ENCODE measurements around the gene PALLD.
"Not testable (repeated sequence)": the region's sequence is repeated elsewhere in the genome, so short reads cannot be mapped to it uniquely, and the experiment has no call there.

Gene PALLD

GRCh38 chr4:168496834-168497233 lies at the start of gene PALLD:
Gene PALLD (plus strand): TSS chr4:168497052.
- H3K4me3 ChIP-seq, result no peak within 1 kb of the TSS

GRCh38 chr4:168449063-168449462 lies 47.8 kb upstream of the PALLD start:
- H3K4me3 ChIP-seq, H3K27ac ChIP-seq: not testable (repeated sequence)

More at GRCh38 chr4:168496834-168497233, at the start of gene PALLD:
- no peak within 1 kb of the TSS for H3K27ac ChIP-seq

DNA sequence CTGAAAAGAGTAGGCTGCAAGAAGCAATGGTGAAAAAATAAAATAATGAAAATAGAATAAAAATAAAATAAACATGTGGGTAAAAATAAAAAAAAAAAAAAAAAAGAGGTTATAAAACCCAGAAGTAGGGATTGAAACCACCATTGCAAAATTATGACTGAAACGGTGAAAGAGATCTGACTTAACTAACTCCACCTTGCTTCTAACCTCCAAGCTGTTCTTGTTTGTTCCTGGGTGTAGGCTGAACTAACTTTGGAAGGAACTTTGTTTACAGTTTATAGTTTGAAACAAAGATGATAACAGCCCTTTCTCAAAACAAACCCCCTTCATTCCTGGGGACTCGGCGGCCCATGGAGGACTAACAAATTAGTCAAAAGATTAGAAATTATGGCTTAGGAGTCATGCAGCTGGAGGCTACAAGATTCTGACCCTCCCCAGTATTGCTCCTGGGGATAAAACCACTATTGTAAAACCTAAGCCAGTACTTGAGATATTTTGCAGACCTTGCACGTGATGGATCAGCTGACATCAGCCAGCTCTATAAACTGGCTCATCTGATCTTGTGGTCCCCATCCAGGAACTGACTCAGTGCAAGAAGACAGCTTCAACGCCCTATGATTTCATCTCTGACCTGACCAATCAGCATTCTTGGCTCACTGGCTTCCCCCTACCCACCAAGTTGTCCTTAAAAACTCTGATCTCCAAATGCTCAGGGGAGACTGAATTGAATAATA lies 47.0 kb upstream of the PALLD start:
- peak overlapping the region in 2 of 21 experiments; percentile 30 to 33 for H3K27ac ChIP-seq

GRCh38 chr4:168451331-168451730 lies 45.5 kb upstream of the PALLD start:
- no peak overlapping the region for H3K4me3 ChIP-seq
- H3K27ac ChIP-seq, result peak overlapping the region in 1 of 21 experiments; percentile 22

More for the DNA sequence above, 47.0 kb upstream of the PALLD start:
- no peak overlapping the region for H3K4me3 ChIP-seq

- Histone ChIP-seq H3K4me3 (no peak overlapping the region), H3K27ac (no peak overlapping the region)
Measured at GRCh38 chr4:168451744-168452390, 45.0 kb upstream of the PALLD start.

GRCh38 chr4:168453146-168453545 lies 43.7 kb upstream of the PALLD start:
- H3K4me3 ChIP-seq, result no peak overlapping the region
- no peak overlapping the region for H3K27ac ChIP-seq

DNA sequence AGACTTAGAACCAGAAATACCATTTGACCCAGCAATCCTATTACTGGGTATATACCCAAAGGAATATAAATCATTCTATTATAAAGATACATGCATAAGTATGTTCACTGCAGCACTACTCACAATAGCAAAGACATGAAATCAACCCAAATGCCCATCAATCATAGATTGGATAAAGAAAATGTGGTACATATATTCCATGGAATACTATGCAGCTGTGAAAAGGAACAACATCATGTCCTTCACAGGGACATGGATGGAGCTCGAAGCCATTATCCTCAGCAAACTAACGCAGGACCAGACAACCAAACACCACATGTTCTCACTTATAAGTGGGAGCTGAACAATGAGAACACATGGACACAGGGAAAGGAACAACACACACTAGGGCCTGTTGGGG lies 38.6 kb upstream of the PALLD start:
- H3K27ac ChIP-seq, H3K4me3 ChIP-seq: not testable (repeated sequence)

- H3K4me3 ChIP-seq, result no peak overlapping the region
- H3K27ac ChIP-seq, result no peak overlapping the region
Measured at GRCh38 chr4:168461821-168462220, 35.0 kb upstream of the PALLD start.

- Histone ChIP-seq H3K4me3 (no peak overlapping the region), H3K27ac (no peak overlapping the region)
Measured at GRCh38 chr4:168472920-168473319, 23.9 kb upstream of the PALLD start.

GRCh38 chr4:168474660-168475320 lies 22.1 kb upstream of the PALLD start:
- no peak overlapping the region for H3K27ac ChIP-seq

DNA sequence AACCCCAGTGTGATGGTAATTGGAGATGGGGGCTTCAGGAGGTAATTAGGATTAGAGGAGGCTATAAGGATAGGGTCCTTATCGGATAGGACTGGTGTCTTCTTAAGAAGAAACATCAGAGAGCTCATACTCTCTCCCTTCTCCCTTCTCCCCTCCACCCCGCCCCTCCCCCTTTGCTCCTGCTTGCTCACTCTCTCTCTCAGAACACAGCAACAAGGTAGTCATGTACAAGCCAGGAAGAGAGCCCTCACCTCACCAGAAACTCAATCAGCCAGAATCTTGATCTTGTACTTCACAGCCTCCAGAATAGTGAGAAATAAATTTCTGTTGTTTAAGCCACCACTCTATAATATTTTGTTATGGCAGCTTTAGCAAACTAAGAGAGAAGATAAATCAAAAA lies 21.1 kb upstream of the PALLD start:
- Histone ChIP-seq H3K27ac (no peak overlapping the region), H3K4me3 (no peak overlapping the region)

More at GRCh38 chr4:168474660-168475320, 22.1 kb upstream of the PALLD start:
- no peak overlapping the region for H3K4me3 ChIP-seq

DNA sequence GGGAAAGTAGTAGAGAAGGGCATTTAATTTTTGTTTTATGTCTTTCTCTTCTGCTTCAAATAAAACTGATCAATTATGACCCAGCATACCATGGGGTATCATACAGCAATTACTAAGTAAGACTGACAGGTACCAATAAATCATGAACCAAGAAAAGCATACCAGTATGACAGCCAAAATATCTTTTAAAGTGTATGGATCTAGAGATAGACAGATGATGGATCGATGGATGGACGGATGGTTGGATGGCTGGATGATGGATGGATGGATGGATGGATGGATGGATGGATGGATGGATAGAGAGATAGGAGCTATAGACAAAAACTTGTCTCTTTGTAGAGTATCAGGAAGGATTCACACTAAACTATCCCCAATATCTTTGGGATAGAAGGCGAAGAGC lies 18.0 kb upstream of the PALLD start:
- H3K4me3 ChIP-seq, result peak overlapping the region in 1 of 7 experiments; percentile 60

DNA sequence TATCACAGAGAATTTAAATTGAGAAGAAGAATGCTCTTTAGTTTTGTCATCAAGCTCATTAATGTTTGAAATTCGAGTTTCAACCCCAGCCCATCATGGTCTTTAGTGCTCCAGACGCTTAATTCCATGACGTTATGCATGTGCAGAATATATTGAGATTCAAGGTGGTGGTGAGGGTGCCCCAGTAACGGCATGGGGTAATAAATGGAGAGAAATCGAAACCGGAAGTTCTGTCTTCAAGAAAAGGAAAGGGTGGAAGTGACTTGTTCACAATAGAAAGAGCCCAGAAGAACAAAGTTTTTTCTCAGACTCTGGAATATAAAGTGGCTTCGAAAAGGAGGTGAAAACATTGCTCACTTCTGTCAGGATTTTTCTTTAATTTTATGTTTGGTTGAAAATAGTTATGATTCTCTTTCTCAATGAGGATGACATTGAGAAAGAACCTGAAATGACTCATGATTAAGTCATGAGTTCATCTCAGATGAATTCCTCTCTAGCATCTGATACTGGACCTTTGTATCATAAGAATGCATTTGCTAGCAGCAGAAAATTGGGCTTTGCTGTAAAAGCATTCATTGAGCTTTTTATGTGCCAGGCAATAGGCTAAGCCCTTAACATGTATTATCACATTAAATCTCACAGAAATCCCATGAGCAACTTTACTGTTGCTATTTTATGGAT lies 15.8 kb upstream of the PALLD start:
- peak overlapping the region; percentile 69 to 98 (median 91) for H3K27ac ChIP-seq
- H3K4me3 ChIP-seq, result peak overlapping the region; percentile 60 to 79 (median 72)

More for the DNA sequence above, 18.0 kb upstream of the PALLD start:
- no peak overlapping the region for H3K27ac ChIP-seq

DNA sequence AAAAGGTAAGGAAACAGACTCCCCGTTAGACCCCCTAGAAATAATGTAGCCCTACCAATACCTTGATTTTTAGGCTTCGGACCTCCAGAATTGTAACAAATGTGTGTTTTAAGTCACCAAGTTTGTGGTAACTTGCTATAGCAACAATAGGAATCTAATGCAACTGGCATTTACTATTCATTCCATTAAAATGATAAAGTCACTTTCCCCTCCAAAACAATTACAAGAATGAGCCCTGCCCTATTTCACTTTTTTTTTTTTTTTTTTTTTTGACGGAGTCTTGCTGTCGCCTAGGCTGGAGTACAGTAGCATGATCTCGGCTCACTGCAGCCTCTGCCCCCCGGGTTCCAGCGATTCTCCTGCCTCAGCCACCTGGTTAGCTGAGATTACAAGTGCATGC lies 13.0 kb upstream of the PALLD start:
- H3K4me3 ChIP-seq, result no peak overlapping the region
- H3K27ac ChIP-seq, result no peak overlapping the region

- Histone ChIP-seq H3K27ac (no peak overlapping the region), H3K4me3 (no peak overlapping the region)
Measured at GRCh38 chr4:168484626-168485025, 12.2 kb upstream of the PALLD start.

DNA sequence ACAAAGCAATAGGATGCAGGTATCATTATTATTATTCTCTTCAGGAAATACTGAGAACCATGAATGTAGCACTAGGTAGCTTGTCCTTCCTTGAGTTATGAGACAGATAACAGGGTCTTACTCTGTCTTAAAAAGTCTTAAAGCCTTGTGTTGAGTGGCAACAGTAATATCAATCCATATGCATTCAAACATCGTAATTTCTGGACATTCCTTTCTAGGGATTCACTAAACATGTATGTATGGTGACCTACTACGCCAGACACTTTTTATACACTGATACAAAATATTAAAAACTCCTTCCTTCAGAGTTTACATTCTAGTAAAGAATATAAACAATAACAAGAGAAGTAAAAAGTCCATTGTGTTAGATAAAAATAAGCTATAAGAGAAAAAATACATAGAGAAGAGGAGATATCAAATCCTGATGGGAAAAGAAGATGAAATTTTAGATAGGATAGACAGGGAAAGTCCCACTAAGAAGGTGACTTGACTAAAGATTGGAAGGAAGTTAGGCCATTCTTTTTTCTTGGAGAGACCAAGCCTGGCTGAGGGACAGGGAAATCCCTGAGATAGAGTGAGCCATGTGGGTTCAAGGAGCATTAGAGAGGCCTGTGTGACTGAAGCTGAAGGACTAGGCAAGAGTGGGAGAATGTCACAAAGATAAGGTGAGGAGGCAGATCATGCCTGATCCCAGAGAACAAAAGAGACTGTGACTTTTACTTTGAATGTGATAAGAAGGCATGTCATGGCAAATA lies 11.5 kb upstream of the PALLD start:
- no peak overlapping the region for H3K4me3 ChIP-seq
- no peak overlapping the region for H3K27ac ChIP-seq

DNA sequence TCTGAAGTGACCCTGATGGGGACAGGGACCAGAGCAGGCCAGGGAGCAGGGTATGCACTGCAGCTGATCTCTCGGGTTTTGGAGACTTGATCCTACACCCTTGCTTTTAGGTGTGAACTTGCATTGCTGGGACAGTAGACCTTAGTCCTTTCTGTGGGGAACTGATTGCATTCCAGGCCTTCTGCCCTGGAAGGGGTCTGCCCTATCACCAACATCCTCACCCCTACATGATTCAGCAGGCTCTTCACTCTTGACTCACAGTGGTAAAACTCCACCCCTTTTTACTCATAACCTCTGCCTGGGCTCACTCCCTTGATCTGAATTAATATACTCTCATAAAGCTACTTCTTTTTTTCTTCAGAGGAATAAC lies 10.0 kb upstream of the PALLD start:
- H3K4me3 ChIP-seq, result no peak overlapping the region
- H3K27ac ChIP-seq, result peak overlapping the region in 2 of 21 experiments; percentile 20 to 24

- H3K27ac ChIP-seq, result peak overlapping the region in 3 of 21 experiments; percentile 20 to 50 (median 24)
- H3K4me3 ChIP-seq, result no peak overlapping the region
Measured at GRCh38 chr4:168487282-168488035, 9.4 kb upstream of the PALLD start.

DNA sequence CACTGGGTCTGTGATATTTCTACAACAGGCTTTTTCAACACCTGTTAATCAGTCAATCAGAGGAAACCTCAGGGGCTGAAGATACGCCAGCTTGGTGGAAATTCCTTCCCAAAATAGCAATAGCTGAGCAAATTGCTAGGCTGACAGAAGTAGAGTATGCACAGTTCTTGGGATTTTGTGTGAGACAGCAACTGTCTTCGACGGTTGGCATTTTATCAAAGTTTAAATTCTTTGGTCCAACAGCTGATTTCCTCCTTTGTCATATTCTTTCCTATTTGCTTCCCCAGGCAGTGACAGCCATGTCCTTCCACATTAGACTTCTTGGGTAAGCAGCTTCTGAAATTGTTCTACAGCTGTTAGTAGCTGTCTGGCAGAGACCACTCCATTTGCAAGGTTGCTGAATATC lies 8.0 kb upstream of the PALLD start:
- H3K4me3 ChIP-seq, result no peak overlapping the region
- no peak overlapping the region for H3K27ac ChIP-seq
